ENCODE results near the gene YPEL3.

The YPEL3 gene

GRCh38 chr16:30063893-30064728 is 31.9 kb downstream of the YPEL3 start:
- TF ChIP-seq TAF1 (IDR thresholded peaks at IDR 0.05; ENCODE audit: borderline replicate concordance, insufficient read depth, low read length) (no peak), POLR2AphosphoS5 (IDR thresholded peaks at IDR 0.05; ENCODE audit: low read depth, low read length) (no peak)

GRCh38 chr16:30063278-30063892 is 32.6 kb downstream of the YPEL3 start:
- TF ChIP-seq SIN3A (IDR thresholded peaks at IDR 0.05; ENCODE audit: borderline replicate concordance, insufficient read depth, low read length) (no peak), REST (IDR thresholded peaks at IDR 0.05; ENCODE audit: insufficient read depth in 1 of 2, low read depth in 2 of 2, low read length in 2 of 2) (no peak), POLR2AphosphoS5 (IDR thresholded peaks at IDR 0.05; ENCODE audit: low read depth, low read length) (no peak), TAF1 (IDR thresholded peaks at IDR 0.05; ENCODE audit: borderline replicate concordance, insufficient read depth, low read length) (no peak), FOXP2 (optimal IDR thresholded peaks at IDR 0.05; ENCODE audit: borderline replicate concordance, extremely low read depth, extremely low read length, insufficient read depth) (no peak)

- TF ChIP-seq FOXP2 (optimal IDR thresholded peaks at IDR 0.05; ENCODE audit: borderline replicate concordance, extremely low read depth, extremely low read length, insufficient read depth) (no peak), SIN3A (IDR thresholded peaks at IDR 0.05; ENCODE audit: borderline replicate concordance, insufficient read depth, low read length) (no peak), TAF1 (IDR thresholded peaks at IDR 0.05; ENCODE audit: borderline replicate concordance, insufficient read depth, low read length) (no peak), REST (IDR thresholded peaks at IDR 0.05; ENCODE audit: insufficient read depth in 1 of 2, low read depth in 2 of 2, low read length in 2 of 2) (no peak), POLR2AphosphoS5 (IDR thresholded peaks at IDR 0.05; ENCODE audit: low read depth, low read length) (no peak)
Measured at GRCh38 chr16:30060836-30061554, 35.0 kb downstream of the YPEL3 start.

GRCh38 chr16:30060346-30060745 is 35.7 kb downstream of the YPEL3 start:
- no peak for TF ChIP-seq TAF1 (IDR thresholded peaks at IDR 0.05; ENCODE audit: borderline replicate concordance, insufficient read depth, low read length)
- TF ChIP-seq REST (IDR thresholded peaks at IDR 0.05; ENCODE audit: insufficient read depth in 1 of 2, low read depth in 2 of 2, low read length in 2 of 2): no peak
- no peak for TF ChIP-seq FOXP2 (optimal IDR thresholded peaks at IDR 0.05; ENCODE audit: borderline replicate concordance, extremely low read depth, extremely low read length, insufficient read depth)
- no peak for TF ChIP-seq POLR2AphosphoS5 (IDR thresholded peaks at IDR 0.05; ENCODE audit: low read depth, low read length)
- no peak for TF ChIP-seq SIN3A (IDR thresholded peaks at IDR 0.05; ENCODE audit: borderline replicate concordance, insufficient read depth, low read length)

- no peak for TF ChIP-seq SIN3A (IDR thresholded peaks at IDR 0.05; ENCODE audit: borderline replicate concordance, insufficient read depth, low read length)
- no peak for TF ChIP-seq REST (IDR thresholded peaks at IDR 0.05; ENCODE audit: insufficient read depth in 1 of 2, low read depth in 2 of 2, low read length in 2 of 2)
- TF ChIP-seq FOXP2 (optimal IDR thresholded peaks at IDR 0.05; ENCODE audit: borderline replicate concordance, extremely low read depth, extremely low read length, insufficient read depth): no peak
- no peak for TF ChIP-seq POLR2AphosphoS5 (IDR thresholded peaks at IDR 0.05; ENCODE audit: low read depth, low read length)
- TF ChIP-seq TAF1 (IDR thresholded peaks at IDR 0.05; ENCODE audit: borderline replicate concordance, insufficient read depth, low read length): no peak
Measured at GRCh38 chr16:30054959-30055553, 41.0 kb downstream of the YPEL3 start.

Measured in PFSK-1 (cell line).